DND-41 (cell line): ENCODE measurements around the gene JAZF1.

Experiments
- EZH2 ChIP-seq: IDR thresholded peaks from 3 replicates; pipeline ENCODE4 v1.6.1; 2012; ENCODE audit warnings: borderline replicate concordance, low read depth, mild to moderate bottlenecking, moderate library complexity, low read length, inconsistent platforms; ENCODE audit not compliant: severe bottlenecking
- TF ChIP-seq, protein P1 (sequence below): IDR thresholded peaks from 2 replicates; pipeline ENCODE4 v1.5.1; 2012; ENCODE audit warnings: borderline replicate concordance, low read length, moderate library complexity, mild to moderate bottlenecking; ENCODE audit not compliant: poor library complexity, severe bottlenecking; ENCODE audit errors: extremely low read depth

DNA sequence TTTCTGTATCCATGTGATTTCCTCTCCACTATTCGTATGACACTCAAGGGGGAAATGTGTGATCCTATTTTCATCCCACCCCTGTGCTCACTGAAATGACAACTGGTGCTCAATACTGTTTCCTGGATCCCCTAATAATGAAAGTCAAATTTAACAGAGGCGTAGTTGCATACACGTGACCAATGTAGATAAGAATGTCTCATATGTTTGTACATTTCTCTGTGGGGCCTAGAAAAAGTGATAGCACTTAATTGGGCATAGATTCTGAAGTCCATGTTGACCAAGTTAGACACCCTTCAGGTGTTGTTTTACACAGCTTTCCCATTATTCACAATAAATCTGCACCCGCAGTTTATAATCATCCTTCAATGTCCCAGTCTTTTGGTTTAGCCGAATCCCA is 59.1 kb downstream of the JAZF1 start:
- TF ChIP-seq, protein P1, sequence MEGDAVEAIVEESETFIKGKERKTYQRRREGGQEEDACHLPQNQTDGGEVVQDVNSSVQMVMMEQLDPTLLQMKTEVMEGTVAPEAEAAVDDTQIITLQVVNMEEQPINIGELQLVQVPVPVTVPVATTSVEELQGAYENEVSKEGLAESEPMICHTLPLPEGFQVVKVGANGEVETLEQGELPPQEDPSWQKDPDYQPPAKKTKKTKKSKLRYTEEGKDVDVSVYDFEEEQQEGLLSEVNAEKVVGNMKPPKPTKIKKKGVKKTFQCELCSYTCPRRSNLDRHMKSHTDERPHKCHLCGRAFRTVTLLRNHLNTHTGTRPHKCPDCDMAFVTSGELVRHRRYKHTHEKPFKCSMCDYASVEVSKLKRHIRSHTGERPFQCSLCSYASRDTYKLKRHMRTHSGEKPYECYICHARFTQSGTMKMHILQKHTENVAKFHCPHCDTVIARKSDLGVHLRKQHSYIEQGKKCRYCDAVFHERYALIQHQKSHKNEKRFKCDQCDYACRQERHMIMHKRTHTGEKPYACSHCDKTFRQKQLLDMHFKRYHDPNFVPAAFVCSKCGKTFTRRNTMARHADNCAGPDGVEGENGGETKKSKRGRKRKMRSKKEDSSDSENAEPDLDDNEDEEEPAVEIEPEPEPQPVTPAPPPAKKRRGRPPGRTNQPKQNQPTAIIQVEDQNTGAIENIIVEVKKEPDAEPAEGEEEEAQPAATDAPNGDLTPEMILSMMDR, result no peak
- no peak for TF ChIP-seq EZH2
